Measurements from ENCODE around the gene KCNS1. TPM values are rescaled to one million over a fixed set of nuclear protein-coding genes. Genes with fewer than 3 reads are reported as not detected.

KCNS1 gene
- total and polyA plus RNA-seq, 2 of the 8 experiments (the other 6 are each of a cell fraction or from before 2014, with no cell fraction given), result 1.4 to 1.8 TPM

DNA sequence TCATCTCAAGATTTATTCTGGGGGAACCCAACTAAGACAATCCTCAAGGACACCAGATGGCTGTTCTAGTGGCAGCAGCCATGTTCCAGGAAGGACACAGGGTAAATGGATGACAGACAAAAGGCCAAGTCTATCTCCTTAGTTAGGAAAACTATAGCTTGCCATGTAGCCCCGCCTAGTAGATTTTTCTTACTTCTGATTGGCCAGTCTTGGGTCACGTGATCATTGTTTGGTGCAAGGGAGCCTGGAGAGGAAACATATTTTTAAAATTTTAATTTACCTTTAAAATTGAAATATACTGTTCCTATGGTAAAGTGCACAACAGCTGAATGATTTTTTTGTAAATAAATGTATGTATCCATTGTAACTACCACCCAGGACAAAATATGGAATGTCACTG lies 4.4 kb upstream of the KCNS1 start:
- Histone ChIP-seq H4K8ac (ENCODE audit: extremely low read depth, insufficient read depth, low read length) (no peak overlapping the region), H3K56ac (replicated peaks; ENCODE audit: insufficient read length, low read depth, low read length) (no peak overlapping the region), H3K9ac (replicated peaks in 1 of 4; ENCODE audit: extremely low read depth in 1 of 4, low read depth in 3 of 4, low read length in 3 of 4) (no peak overlapping the region), H4K20me1 (replicated peaks in 1 of 2; ENCODE audit: control insufficient read depth in 1 of 2, insufficient read depth in 2 of 2, low read length in 2 of 2) (no peaks in the 10 kb centered on the region), H3K4ac (replicated peaks; ENCODE audit: insufficient read length, low read depth, low read length) (no peak overlapping the region), H3K23me2 (ENCODE audit: low read depth, low read length) (no peaks in the 10 kb centered on the region; the same call in 1 of the 2 replicates), H3K27me3 (replicated peaks in 1 of 4; ENCODE audit: control insufficient read depth in 3 of 4, extremely low read depth in 1 of 4, insufficient read depth in 3 of 4, low read length in 3 of 4) (peaks cover 0 to 13% (median 7%) of the 10 kb centered on the region in 4 experiments; a peak in 4 of 7 replicates), H3K4me1 (replicated peaks in 1 of 4; ENCODE audit: control insufficient read depth in 3 of 4, insufficient read depth in 4 of 4, low read length in 3 of 4) (peaks cover 0 to 6% (median 3%) of the 10 kb centered on the region in 4 experiments; a peak in 2 of 7 replicates), H3K27ac (ENCODE audit: low read depth, low read length) (no peak overlapping the region), H3K79me1 (ENCODE audit: low read depth, low read length) (no peaks in the 10 kb centered on the region), H3K9me3 (ENCODE audit: insufficient read depth in 2 of 2, low read depth in 1 of 2, low read length in 1 of 2) (no peaks in the 10 kb centered on the region; a peak in 1 of 4 replicates), H4K5ac (ENCODE audit: insufficient read length, low read depth, low read length) (no peak overlapping the region), H3K4me3 (ENCODE audit: extremely low read depth in 1 of 4, insufficient read depth in 2 of 4, low read depth in 3 of 4, low read length in 4 of 4) (no peak overlapping the region), H2BK12ac (ENCODE audit: low read depth, low read length) (no peak overlapping the region), H2AFZ (ENCODE audit: low read length) (no peak overlapping the region), H4K91ac (replicated peaks; ENCODE audit: insufficient read length, low read length) (no peak overlapping the region), H2BK120ac (replicated peaks; ENCODE audit: low read depth, low read length) (no peak overlapping the region), H3K79me2 (ENCODE audit: control insufficient read depth in 1 of 2, insufficient read depth in 2 of 2, low read length in 2 of 2) (no peaks in the 10 kb centered on the region), H3K36me3 (ENCODE audit: control insufficient read depth in 2 of 4, insufficient read depth in 4 of 4, low read length in 3 of 4) (no peaks in the 10 kb centered on the region), H2BK5ac (ENCODE audit: low read depth, low read length) (no peak overlapping the region), H2BK15ac (ENCODE audit: low read length) (no peak overlapping the region), H3K14ac (ENCODE audit: insufficient read length) (no peak overlapping the region), H3K18ac (ENCODE audit: extremely low read depth, low read length) (no peak overlapping the region), H3K23ac (ENCODE audit: insufficient read length) (no peak overlapping the region), H2AK5ac (ENCODE audit: low read depth, low read length) (no peak overlapping the region), H3K4me2 (ENCODE audit: insufficient read depth in 1 of 2, low read depth in 2 of 2, low read length in 2 of 2) (no peak overlapping the region), H2BK20ac (ENCODE audit: low read length) (no peak overlapping the region)
- no peak for DNase-seq (ENCODE audit: low read depth in 1 of 2, low spot score in 2 of 2)
- ChIA-PET CTCF (ENCODE audit: partially characterized antibody) (interaction anchor here (1.1 to 17.6 kb wide), 6 partner anchors 9 to 188 kb away, joined by 3 to 233 read pairs (median 13); partner anchors contain the start of gene KCNS1), POLR2A (ENCODE audit: partially characterized antibody) (interaction anchor here (1.2 to 1.5 kb wide), 2 partner anchors 10 to 17 kb away, joined by 3 to 7 read pairs; partner anchors contain the start of gene WFDC5)
- FAIRE-seq, result no peak
- WGBS, 2 experiments (ENCODE audit: extremely low coverage in 1 of 2, insufficient coverage in 1 of 2, insufficient read length in 1 of 2, insufficient replicate concordance in 2 of 2, low coverage in 1 of 2, low lambda C conversion rate in 2 of 2, missing lambda C conversion rate in 1 of 2), result 90% methylated on average over 2 of the region's 2 CpGs; no CpG with 5 or more reads in 1 of the 2 experiments
- TF ChIP-seq SAP30 (IDR thresholded peaks at IDR 0.05; ENCODE audit: insufficient read depth, insufficient replicate concordance, low read length) (no peak), TAF1 (IDR thresholded peaks at IDR 0.05; ENCODE audit: low read depth, low read length) (no peak), TAF7 (optimal IDR thresholded peaks at IDR 0.05; ENCODE audit: borderline replicate concordance, low read depth, low read length) (no peak), ASH2L (IDR thresholded peaks at IDR 0.05; ENCODE audit: low read length) (no peak), SP1 (IDR thresholded peaks at IDR 0.05; ENCODE audit: low read depth, low read length) (no peak), PHF8 (conservative IDR thresholded peaks at IDR 0.05; ENCODE audit: low read depth, low read length) (no peak), CHD1 (IDR thresholded peaks at IDR 0.05; ENCODE audit: low read depth, low read length) (no peak), SP2 (IDR thresholded peaks at IDR 0.05; ENCODE audit: low read length) (no peak), POLR2AphosphoS5 (IDR thresholded peaks at IDR 0.05; ENCODE audit: low read depth, low read length) (no peak)
- TF ChIP-seq, protein P1, sequence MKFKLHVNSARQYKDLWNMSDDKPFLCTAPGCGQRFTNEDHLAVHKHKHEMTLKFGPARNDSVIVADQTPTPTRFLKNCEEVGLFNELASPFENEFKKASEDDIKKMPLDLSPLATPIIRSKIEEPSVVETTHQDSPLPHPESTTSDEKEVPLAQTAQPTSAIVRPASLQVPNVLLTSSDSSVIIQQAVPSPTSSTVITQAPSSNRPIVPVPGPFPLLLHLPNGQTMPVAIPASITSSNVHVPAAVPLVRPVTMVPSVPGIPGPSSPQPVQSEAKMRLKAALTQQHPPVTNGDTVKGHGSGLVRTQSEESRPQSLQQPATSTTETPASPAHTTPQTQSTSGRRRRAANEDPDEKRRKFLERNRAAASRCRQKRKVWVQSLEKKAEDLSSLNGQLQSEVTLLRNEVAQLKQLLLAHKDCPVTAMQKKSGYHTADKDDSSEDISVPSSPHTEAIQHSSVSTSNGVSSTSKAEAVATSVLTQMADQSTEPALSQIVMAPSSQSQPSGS (IDR thresholded peaks at IDR 0.05; ENCODE audit: low read length), result no peak
- TF ChIP-seq, protein P2, sequence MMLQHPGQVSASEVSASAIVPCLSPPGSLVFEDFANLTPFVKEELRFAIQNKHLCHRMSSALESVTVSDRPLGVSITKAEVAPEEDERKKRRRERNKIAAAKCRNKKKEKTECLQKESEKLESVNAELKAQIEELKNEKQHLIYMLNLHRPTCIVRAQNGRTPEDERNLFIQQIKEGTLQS (IDR thresholded peaks at IDR 0.05; ENCODE audit: insufficient read depth, low read depth, low read length), result no peak
